Mucosa of descending colon (tissue), 3 donors: ENCODE results near the gene KCTD16. TPM values are rescaled to one million over a fixed set of nuclear protein-coding genes. Genes with fewer than 3 reads are reported as not detected.

Experiments used
- ATAC-seq: fragments of 200-7000 bp; cut with Tn5 transposase; one replicate; pipeline ENCODE4 v1.9.1; 2020; ENCODE audit warnings: mild to moderate bottlenecking, moderate library complexity
- DNase-seq, 3 donors: peaks; one replicate each; pipeline ENCODE4 v3.0.0-alpha.2; 2020
- H3K36me3 ChIP-seq: fragments of 200-600 bp; one replicate; pipeline ENCODE4 v1.8.0; 2021; ENCODE audit warnings: low read depth, mild to moderate bottlenecking
- H3K4me1 ChIP-seq: fragments of 200-600 bp; one replicate; pipeline ENCODE4 v1.8.0; 2021; ENCODE audit warnings: low read depth, mild to moderate bottlenecking
- H3K4me3 ChIP-seq: fragments of 200-600 bp; one replicate; pipeline ENCODE4 v1.8.0; 2021; ENCODE audit warnings: mild to moderate bottlenecking
- H3K9me3 ChIP-seq: fragments of 200-600 bp; one replicate; pipeline ENCODE4 v1.8.0; 2021; ENCODE audit warnings: mild to moderate bottlenecking
- intact Hi-C, 2 donors: fragments of 100-400 bp; cut with DNase I in 1 of 2; cut with micrococcal nuclease in 1 of 2; formaldehyde crosslinking; loops; one replicate each; pipeline versions ENCODE4 v1.11.0 to v1.11.1; 2022; cut with DNase I, micrococcal nuclease
- total RNA-seq, 3 donors: library from RNA; stranded (reverse); fragmentation: NEBNext Ultra II Directional in 2 of 3; extraction: Animal tissue kit (Norgen Biotek cat#: 25700) in 2 of 3; gene quantifications; one replicate each; pipeline versions ENCODE4 v1.2.1 to v1.2.4, GENCODE V29; 2021 to 2023
- TF ChIP-seq, protein P1 (sequence below): fragments of 200-600 bp; IDR thresholded peaks from one replicate; pipeline ENCODE4 v1.8.0; 2022; ENCODE audit warnings: antibody characterized with exemption, mild to moderate bottlenecking
- donor health status: DM: no; HTN: no; CAD: no; lungs with moderate emphysema.
- donor health status: DM: no; HTN: no; CAD: no.
- donor health status: DM: no; HTN: yes; CAD: no.

The KCTD16 gene
- total RNA-seq, 3 donors from 2014 or later, result 0.07 to 0.22 (median 0.12) TPM

DNA sequence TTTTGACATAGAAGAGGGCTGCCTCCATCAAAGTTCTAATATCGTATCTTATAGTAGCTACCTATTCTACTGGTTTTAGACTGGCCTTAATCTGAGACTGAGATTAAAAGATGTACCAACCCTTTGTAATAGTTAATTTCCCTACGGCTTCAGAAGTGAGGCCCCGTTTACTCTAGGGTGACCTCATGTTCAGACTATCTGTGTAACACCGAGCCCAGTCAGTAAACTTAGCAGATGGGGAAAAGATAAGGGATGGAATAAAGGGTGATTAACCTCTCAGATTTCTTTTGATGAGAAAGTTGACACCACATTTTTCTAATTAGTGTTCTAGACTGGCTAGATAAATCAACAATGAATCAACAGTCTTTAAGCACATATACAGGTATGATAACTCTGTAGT lies 283.1 kb downstream of the KCTD16 start:
- H3K4me1 ChIP-seq, result no peaks in the 10 kb centered on the region
- no peak overlapping the region for H3K4me3 ChIP-seq
- no peak for ATAC-seq
- no peaks in the 10 kb centered on the region for H3K36me3 ChIP-seq
- intact Hi-C loops, result no loop called here
- H3K9me3 ChIP-seq, result no peaks in the 10 kb centered on the region
- TF ChIP-seq, protein P1, sequence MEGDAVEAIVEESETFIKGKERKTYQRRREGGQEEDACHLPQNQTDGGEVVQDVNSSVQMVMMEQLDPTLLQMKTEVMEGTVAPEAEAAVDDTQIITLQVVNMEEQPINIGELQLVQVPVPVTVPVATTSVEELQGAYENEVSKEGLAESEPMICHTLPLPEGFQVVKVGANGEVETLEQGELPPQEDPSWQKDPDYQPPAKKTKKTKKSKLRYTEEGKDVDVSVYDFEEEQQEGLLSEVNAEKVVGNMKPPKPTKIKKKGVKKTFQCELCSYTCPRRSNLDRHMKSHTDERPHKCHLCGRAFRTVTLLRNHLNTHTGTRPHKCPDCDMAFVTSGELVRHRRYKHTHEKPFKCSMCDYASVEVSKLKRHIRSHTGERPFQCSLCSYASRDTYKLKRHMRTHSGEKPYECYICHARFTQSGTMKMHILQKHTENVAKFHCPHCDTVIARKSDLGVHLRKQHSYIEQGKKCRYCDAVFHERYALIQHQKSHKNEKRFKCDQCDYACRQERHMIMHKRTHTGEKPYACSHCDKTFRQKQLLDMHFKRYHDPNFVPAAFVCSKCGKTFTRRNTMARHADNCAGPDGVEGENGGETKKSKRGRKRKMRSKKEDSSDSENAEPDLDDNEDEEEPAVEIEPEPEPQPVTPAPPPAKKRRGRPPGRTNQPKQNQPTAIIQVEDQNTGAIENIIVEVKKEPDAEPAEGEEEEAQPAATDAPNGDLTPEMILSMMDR, result no peak
- DNase-seq, result no peak

DNA sequence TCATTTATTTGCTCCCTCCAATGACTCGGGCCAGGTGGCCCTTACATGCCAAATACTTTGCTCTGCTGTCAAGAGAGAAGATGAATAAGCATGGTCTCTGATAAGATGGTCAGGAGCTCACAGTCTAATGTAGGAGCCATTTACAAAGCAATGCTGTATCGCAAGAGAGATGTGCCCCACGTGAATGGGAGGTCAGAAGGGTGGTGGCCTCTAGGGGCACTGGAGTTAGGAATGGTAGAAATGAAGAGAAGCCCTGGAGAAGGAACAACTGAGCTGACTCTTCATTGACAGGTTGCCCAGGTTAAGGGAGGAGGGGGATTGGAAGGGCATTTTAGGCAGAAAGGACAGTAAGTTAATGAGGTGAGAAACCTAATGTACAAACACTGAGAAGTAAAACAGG lies 286.5 kb downstream of the KCTD16 start:
- Histone ChIP-seq H3K4me1 (no peaks in the 10 kb centered on the region), H3K4me3 (no peak overlapping the region), H3K36me3 (no peaks in the 10 kb centered on the region), H3K9me3 (no peaks in the 10 kb centered on the region)
- TF ChIP-seq, protein P1, result no peak
- ATAC-seq (no peak), DNase-seq (no peak)
- intact Hi-C loops, result no loop called here

DNA sequence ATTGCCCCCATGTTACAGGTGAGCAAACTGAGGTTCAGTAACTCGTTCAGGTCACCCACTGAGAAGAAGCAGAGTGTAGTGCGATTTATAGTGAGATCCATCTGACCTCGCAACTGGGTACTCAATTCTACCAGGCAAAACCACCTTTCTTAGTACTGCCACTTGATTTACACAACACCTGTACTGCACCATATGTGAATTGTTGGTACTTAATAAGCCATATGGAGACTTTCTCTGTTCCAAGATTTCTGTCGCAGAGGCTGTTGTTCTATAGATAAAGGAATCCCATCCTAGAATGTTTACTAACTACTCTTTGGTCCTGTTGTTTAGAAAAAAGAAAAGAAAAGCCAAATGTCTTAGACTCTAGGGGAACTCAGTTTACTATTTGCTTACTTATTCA lies 287.5 kb downstream of the KCTD16 start:
- intact Hi-C loops, result no loop called here
- Histone ChIP-seq H3K4me1 (no peaks in the 10 kb centered on the region), H3K4me3 (no peak overlapping the region), H3K36me3 (no peaks in the 10 kb centered on the region), H3K9me3 (no peaks in the 10 kb centered on the region)
- ATAC-seq (no peak), DNase-seq (no peak)
- TF ChIP-seq, protein P1, result no peak

DNA sequence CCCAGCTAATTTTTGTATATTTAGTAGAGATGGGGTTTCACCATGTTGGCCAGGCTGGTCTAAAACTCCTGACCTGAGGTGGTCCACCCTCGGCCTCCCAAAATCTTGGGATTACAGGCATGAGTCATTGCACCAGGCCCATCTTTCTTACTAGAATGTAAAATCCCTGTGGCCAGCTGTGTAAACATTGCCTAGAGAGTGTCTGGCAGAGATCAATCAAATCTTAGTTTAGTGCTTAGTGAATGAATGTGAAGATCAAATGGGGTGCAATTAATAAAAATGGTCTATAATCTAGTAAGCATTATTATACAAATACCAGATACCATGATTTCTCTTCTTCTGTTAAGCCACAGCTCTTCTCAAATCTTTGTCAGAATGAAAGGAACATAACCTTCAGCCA lies 289.9 kb downstream of the KCTD16 start:
- DNase-seq (no peak), ATAC-seq (no peak)

DNA sequence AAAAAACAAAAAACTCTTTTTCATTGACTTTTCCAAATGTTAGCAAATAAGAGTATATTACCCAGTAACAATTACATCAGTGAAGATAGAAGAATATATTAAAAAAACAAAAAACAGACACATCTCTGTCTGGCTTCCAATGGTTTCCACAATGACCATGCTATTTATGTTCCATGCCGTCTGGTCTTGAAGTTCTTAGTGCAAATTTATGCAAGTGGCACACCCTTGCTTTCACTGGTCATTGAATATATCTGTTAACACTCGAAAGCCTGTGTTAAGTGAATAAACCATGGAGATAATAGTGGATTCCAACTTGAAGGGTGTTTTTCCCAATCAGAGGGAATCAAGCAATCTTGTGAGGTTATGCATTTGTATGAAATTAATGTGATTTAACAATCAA lies 291.9 kb downstream of the KCTD16 start:
- H3K4me1 ChIP-seq, result no peaks in the 10 kb centered on the region
- ATAC-seq (no peak), DNase-seq (no peak)
- no peaks in the 10 kb centered on the region for H3K36me3 ChIP-seq
- no peaks in the 10 kb centered on the region for H3K9me3 ChIP-seq
- intact Hi-C loops, result no loop called here
- TF ChIP-seq, protein P1, result no peak
- no peak overlapping the region for H3K4me3 ChIP-seq

More for the DNA sequence above, 289.9 kb downstream of the KCTD16 start:
- no peaks in the 10 kb centered on the region for H3K9me3 ChIP-seq
- no peak overlapping the region for H3K4me3 ChIP-seq
- no peaks in the 10 kb centered on the region for H3K4me1 ChIP-seq
- TF ChIP-seq, protein P1, result no peak
- no peaks in the 10 kb centered on the region for H3K36me3 ChIP-seq
- intact Hi-C loops, result no loop called here
